HCT116 (cell line): Measurements from ENCODE around the gene ZHX3. TPM values are rescaled to one million over a fixed set of nuclear protein-coding genes. Genes with fewer than 3 reads are reported as not detected.

ENCODE experiments used
- ATAC-seq: fragments of 200-7000 bp; cut with Tn5 transposase; 2 replicates; pipeline ENCODE4 v1.9.1; 2020; ENCODE audit warnings: mild to moderate bottlenecking, moderate library complexity
- BruUV-seq: library from RNA; stranded (reverse); fragments of 400-500 nt; replicated peaks from 2 replicates; lab custom pipeline; 2021; lab: Mats Ljungman, UMichigan
- CTCF ChIA-PET: fragments of 300-600 bp; sonication (Branson Sonifier 250); formaldehyde crosslinking; loops from one replicate; lab custom pipeline; 2021; ENCODE audit warnings: antibody characterized with exemption; lab: Charles Lee
- POLR2A ChIA-PET: fragments of 300-600, 350-600 bp; sonication (Branson Sonifier 250); formaldehyde crosslinking; loops from one replicate; lab custom pipeline; 2021; ENCODE audit warnings: antibody characterized with exemption; lab: Charles Lee
- RAD21 ChIA-PET, 2 experiments: fragments of 300-600 bp; sonication (Branson Sonifier 250); formaldehyde crosslinking; loops; one replicate each; lab custom pipeline; 2023; ENCODE audit warnings: low total read pairs in 2 of 2; ENCODE audit not compliant: uncharacterized antibody in 2 of 2, unreplicated experiment in 2 of 2, low non-redundant PET in 1 of 2; lab: Charles Lee
- DNase-seq: peaks from one replicate; pipeline ENCODE4 v3.0.0-alpha.2; 2010; ENCODE audit warnings: low read depth, low spot score
- H2AFZ ChIP-seq: fragments of 200-600 bp; shearing (Covaris generic), sonication (generic); 2 replicates; pipeline ENCODE4 v1.6.1; 2017; ENCODE audit warnings: low read depth, mixed run types, mixed read lengths, antibody characterized with exemption, low read length; ENCODE audit not compliant: poor library complexity, severe bottlenecking
- H3K27ac ChIP-seq: 2 replicates; pipeline ENCODE4 v1.5.1; 2012; ENCODE audit warnings: low read depth, low read length
- H3K27me3 ChIP-seq: fragments of 200-600 bp; sonication (generic); 2 replicates; pipeline ENCODE4 v1.6.1; 2016; ENCODE audit warnings: mixed run types, low read length, mixed read lengths; ENCODE audit not compliant: insufficient read depth
- H3K36me3 ChIP-seq, 2 experiments: fragments of 200-500 bp in 1 of 2; fragments of 200-600 bp in 1 of 2; sonication (Bioruptor generic) in 1 of 2; sonication (generic) in 1 of 2; 2 replicates each; pipeline versions ENCODE4 v1.5.1 to v1.6.1; 2014 to 2016; ENCODE audit warnings: low read length in 2 of 2, inconsistent platforms in 1 of 2, mixed read lengths in 1 of 2, mixed run types in 1 of 2; ENCODE audit not compliant: insufficient read depth in 2 of 2, control insufficient read depth in 1 of 2
- H3K4me1 ChIP-seq, 2 experiments: fragments of 200-600 bp in 1 of 2; sonication (generic) in 1 of 2; 2 replicates each; pipeline versions ENCODE4 v1.5.1 to v1.6.1; 2012 to 2017; ENCODE audit warnings: low read length in 2 of 2, inconsistent platforms in 1 of 2, mild to moderate bottlenecking in 1 of 2, mixed read lengths in 1 of 2, mixed run types in 1 of 2, moderate library complexity in 1 of 2; ENCODE audit not compliant: insufficient read depth in 2 of 2, control insufficient read depth in 1 of 2
- H3K4me2 ChIP-seq: fragments of 200-600 bp; sonication (generic); 2 replicates; pipeline ENCODE4 v1.6.1; 2017; ENCODE audit warnings: mixed run types, low read length, mixed read lengths
- H3K4me3 ChIP-seq, 2 experiments: fragments of 200-600 bp in 1 of 2; sonication (generic) in 1 of 2; replicated peaks in 1 of 2; 2 replicates each; pipeline ENCODE4 v1.5.1; 2011 to 2016; ENCODE audit warnings: low read length in 2 of 2, control low read depth in 1 of 2, low read depth in 1 of 2, mild to moderate bottlenecking in 1 of 2, mixed read lengths in 1 of 2, mixed run types in 1 of 2
- H3K79me2 ChIP-seq: fragments of 200-600 bp; sonication (generic); 2 replicates; pipeline ENCODE4 v1.6.1; 2017; ENCODE audit warnings: mild to moderate bottlenecking, mixed run types, low read length, moderate library complexity, mixed read lengths; ENCODE audit not compliant: insufficient read depth
- H3K9ac ChIP-seq: fragments of 200-600 bp; sonication (generic); 2 replicates; pipeline ENCODE4 v1.6.1; 2016; ENCODE audit warnings: low read length, mixed read lengths
- H3K9me2 ChIP-seq: fragments of 200-600 bp; sonication (generic), shearing (Covaris generic); 2 replicates; pipeline ENCODE4 v1.6.1; 2017; ENCODE audit warnings: mixed run types, mild to moderate bottlenecking, moderate library complexity; ENCODE audit not compliant: insufficient read depth
- H3K9me3 ChIP-seq, 2 experiments: fragments of 200-500 bp in 1 of 2; fragments of 200-600 bp in 1 of 2; sonication (Bioruptor generic) in 1 of 2; sonication (generic) in 1 of 2; 2 replicates each; pipeline ENCODE4 v1.6.1; 2014 to 2017; ENCODE audit warnings: low read length in 2 of 2, mixed read lengths in 2 of 2, inconsistent platforms in 1 of 2, low read depth in 1 of 2, mild to moderate bottlenecking in 1 of 2, mixed run types in 1 of 2, moderate library complexity in 1 of 2; ENCODE audit not compliant: control insufficient read depth in 1 of 2, insufficient read depth in 1 of 2
- H4K20me1 ChIP-seq: fragments of 200-600 bp; sonication (generic), shearing (Covaris generic); 2 replicates; pipeline ENCODE4 v1.6.1; 2017; ENCODE audit warnings: mixed run types, mild to moderate bottlenecking, moderate library complexity; ENCODE audit not compliant: insufficient read depth
- CBX3 ChIP-seq: IDR thresholded peaks from 2 replicates; pipeline ENCODE4 v1.6.1; 2012; ENCODE audit warnings: low read depth
- CEBPB ChIP-seq: IDR thresholded peaks from 2 replicates; pipeline ENCODE4 v1.6.1; 2012; ENCODE audit warnings: low read depth
- JUND ChIP-seq: IDR thresholded peaks from 2 replicates; pipeline ENCODE4 v1.6.1; 2012
- POLR2A ChIP-seq: IDR thresholded peaks from 2 replicates; pipeline ENCODE4 v1.7.0; 2011; ENCODE audit warnings: borderline replicate concordance; ENCODE audit not compliant: insufficient read depth, insufficient read length; ENCODE audit errors: extremely low read depth
- POLR2AphosphoS5 ChIP-seq: IDR thresholded peaks from 2 replicates; pipeline ENCODE4 v1.6.1; 2011; ENCODE audit warnings: mild to moderate bottlenecking, low read depth, low read length, moderate library complexity
- RAD21 ChIP-seq: IDR thresholded peaks from 2 replicates; pipeline ENCODE4 v1.6.1; 2012; ENCODE audit warnings: low read depth, mild to moderate bottlenecking
- TCF7L2 ChIP-seq: IDR thresholded peaks from 2 replicates; pipeline ENCODE4 v1.7.0; 2011; ENCODE audit warnings: borderline replicate concordance, inconsistent platforms; ENCODE audit not compliant: insufficient read depth, insufficient read length; ENCODE audit errors: extremely low read depth
- intact Hi-C: fragments of 100-400 bp; cut with micrococcal nuclease; formaldehyde crosslinking; loops from 2 replicates; pipeline ENCODE4 v1.10.0; 2022
- total RNA-seq: library from RNA; stranded (reverse); gene quantifications from one replicate; pipeline ENCODE4 v1.2.1, GENCODE V29; 2021; ENCODE audit not compliant: unreplicated experiment
- TF ChIP-seq, protein P1 (sequence below): IDR thresholded peaks from 2 replicates; pipeline ENCODE4 v1.6.1; 2012
- TF ChIP-seq, protein P2 (sequence below): IDR thresholded peaks from 2 replicates; pipeline ENCODE4 v1.6.1; 2011; ENCODE audit warnings: mild to moderate bottlenecking, low read length, moderate library complexity; ENCODE audit not compliant: insufficient replicate concordance; ENCODE audit errors: extremely low read depth

ZHX3 gene
- total RNA-seq, 1 experiment from 2014 or later, result 13.3 TPM

DNA sequence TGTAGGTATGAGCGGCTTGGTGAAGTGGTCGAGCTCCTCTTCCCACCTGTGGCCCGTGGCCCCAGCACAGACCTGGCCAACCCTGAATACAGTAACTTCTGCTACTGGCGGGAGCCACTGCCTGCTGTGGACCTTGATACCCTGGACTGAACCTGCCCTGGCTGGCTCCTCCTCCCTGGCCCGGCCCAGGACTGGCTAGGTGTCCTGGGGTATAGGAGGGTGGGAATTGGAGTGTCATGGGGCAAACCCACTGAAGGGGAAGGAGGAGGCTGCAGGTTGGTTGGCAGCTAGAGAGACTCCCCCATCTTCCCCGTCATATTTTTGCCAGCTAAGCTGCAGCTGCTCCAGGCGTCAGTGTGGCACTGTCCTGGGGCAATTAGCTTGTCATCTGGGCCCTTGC, 41.2 kb upstream of the ZHX3 start:
- Histone ChIP-seq H3K4me3 (no peak overlapping the region), H3K36me3 (0 out of 4 replicates have a peak, but pooled peaks cover 0 to 3% of the 10 kb centered on the region in 2 experiments), H2AFZ (no peak overlapping the region), H3K27ac (no peak overlapping the region), H3K4me1 (no peaks in the 10 kb centered on the region), H3K9me2 (no peaks in the 10 kb centered on the region), H3K9ac (no peak overlapping the region), H3K9me3 (no peaks in the 10 kb centered on the region), H4K20me1 (no peaks in the 10 kb centered on the region), H3K79me2 (no peaks in the 10 kb centered on the region), H3K4me2 (no peak overlapping the region), H3K27me3 (no peaks in the 10 kb centered on the region)
- no peak for ATAC-seq
- DNase-seq, result no peak
- CTCF ChIA-PET, result interaction anchor here (0.6 kb wide), 1 partner anchor 182 kb away, joined by 3 read pairs; no protein-coding TSS in a partner anchor
- POLR2A ChIA-PET, result no interaction called here
- TF ChIP-seq TCF7L2 (no peak), POLR2A (no peak), CBX3 (no peak), POLR2AphosphoS5 (no peak), CEBPB (no peak), JUND (no peak), RAD21 (no peak)
- TF ChIP-seq, protein P1, sequence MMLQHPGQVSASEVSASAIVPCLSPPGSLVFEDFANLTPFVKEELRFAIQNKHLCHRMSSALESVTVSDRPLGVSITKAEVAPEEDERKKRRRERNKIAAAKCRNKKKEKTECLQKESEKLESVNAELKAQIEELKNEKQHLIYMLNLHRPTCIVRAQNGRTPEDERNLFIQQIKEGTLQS, result no peak
- TF ChIP-seq, protein P2, sequence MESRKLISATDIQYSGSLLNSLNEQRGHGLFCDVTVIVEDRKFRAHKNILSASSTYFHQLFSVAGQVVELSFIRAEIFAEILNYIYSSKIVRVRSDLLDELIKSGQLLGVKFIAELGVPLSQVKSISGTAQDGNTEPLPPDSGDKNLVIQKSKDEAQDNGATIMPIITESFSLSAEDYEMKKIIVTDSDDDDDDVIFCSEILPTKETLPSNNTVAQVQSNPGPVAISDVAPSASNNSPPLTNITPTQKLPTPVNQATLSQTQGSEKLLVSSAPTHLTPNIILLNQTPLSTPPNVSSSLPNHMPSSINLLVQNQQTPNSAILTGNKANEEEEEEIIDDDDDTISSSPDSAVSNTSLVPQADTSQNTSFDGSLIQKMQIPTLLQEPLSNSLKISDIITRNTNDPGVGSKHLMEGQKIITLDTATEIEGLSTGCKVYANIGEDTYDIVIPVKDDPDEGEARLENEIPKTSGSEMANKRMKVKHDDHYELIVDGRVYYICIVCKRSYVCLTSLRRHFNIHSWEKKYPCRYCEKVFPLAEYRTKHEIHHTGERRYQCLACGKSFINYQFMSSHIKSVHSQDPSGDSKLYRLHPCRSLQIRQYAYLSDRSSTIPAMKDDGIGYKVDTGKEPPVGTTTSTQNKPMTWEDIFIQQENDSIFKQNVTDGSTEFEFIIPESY, result no peak
- BruUV-seq, result no TSS peak
- intact Hi-C loops, result no loop called here
- RAD21 ChIA-PET, result no interaction called here
